HG02870 (cell line): Measurements from ENCODE around the gene REPS1.

Experiments
- ATAC-seq: cut with Tn5 transposase; IDR thresholded peaks from one replicate; pipeline ENCODE4 v1.9.1; 2021; ENCODE audit warnings: mild to moderate bottlenecking, moderate library complexity; ENCODE audit not compliant: unreplicated experiment

REPS1 gene

DNA sequence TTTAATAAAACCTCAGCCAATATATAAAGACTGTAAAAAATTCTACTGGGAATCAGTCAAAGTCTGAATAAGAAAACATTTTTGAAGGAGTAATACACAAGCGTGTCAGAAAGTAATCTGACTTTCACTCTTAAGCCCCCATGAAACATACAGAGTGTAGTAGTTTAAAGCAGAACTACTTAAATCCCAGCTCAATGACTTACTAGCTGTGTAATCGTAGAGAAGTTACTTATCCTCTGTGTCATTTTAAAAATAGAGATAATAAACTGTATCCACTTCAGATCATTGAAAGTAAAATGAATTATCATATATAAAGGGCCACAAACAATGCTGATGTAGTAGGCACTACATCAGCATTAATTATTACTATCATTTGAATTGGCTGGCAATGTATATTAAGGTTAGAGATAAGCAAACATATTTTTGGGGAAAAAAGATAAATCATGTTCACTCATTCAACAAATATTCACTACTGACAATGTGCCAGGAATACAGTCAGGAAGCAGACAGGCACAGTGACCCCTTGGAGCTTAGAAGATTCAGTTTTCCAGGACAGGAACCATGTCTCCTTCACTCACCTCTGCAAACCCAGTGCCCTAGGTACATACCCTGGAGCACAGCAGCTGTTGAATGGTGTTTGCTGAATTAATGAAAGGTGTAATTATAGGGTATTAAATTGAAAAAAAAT is 14.4 kb downstream of the REPS1 start:
- ATAC-seq, result no peak

DNA sequence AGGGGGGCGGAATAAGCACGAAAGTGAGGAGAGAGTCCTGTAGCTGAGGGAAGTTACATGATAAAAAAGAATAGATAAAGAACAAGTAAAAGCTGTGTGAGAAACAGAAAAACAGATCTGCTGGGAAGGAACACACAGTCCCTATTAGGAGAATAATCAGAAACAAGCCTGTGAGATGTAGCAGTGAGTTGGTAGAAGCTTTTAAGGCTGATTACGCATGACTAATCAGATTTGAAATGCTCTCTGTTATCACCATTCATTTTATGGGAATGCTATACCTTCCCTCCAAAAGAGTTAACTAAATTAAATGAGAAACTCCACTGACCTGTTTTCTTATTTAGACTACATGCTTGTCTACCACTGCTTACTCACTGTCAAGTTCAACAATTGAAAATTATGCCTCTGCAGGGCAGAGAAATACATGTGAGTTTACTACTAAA is 15.8 kb downstream of the REPS1 start:
- no peak for ATAC-seq

DNA sequence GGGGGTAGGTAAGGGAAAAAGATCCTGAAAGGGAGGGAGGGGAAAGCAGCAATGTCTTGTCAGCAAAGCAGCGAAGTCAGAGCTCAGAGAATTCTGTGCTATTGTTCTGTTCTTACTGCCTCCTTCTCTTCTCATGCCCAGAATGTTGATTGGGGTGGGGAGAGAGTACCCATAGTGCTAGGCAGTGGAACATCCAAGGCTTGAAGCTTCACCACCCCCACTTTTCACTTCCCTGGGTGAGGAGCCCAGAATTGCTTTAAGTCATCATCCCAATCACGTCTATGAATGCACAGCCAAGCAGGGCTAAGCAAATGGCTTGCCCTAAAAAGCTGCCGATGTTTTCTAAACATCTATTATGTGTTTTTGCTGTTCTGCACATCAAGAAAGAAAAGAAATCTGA is 16.5 kb downstream of the REPS1 start:
- no peak for ATAC-seq

DNA sequence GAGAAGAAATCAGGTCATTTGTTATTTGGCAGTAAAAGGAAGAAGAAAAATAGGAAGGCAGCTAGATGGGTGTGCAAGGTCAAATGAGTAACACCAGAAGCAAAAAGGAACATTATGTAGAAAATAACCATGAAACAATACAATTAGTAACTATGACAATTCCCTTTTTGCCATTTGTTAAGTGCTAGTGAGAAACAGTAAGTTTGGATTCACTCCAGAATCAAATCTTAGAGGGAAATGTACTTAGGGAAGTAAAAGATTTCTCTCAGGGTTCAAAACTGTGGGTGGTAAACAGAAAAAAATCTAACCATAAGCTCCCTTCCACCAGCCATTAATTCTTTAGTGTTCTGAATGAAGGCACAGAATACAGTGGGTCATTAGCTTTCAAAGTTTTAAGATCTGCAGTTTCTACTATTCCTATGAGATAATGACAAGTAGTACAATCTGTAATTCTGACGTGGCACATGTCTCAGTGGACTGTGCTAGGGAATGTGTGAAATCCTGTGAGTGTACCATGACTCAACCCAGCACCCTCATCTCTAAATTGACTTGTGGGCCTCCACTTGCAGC is 17.1 kb downstream of the REPS1 start:
- no peak for ATAC-seq

DNA sequence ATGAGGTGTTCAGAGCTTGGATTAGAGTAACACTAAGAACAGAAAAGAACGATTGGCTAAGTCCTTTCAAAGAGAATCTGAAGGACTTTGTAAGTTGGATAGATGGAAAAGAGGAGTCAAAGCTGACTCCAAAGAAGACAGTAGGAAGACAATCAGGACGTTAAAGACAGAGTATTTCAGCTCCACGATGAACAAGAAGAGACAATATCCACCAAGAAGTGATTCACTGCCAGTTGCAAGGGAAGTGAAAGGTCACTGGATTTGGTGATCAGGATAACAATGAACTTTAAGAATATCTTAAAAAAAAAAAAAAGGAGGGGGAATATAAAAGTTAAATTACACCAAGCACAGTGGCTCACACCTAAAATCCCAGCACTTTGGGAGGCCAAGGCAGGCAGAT is 17.9 kb downstream of the REPS1 start:
- no peak for ATAC-seq

DNA sequence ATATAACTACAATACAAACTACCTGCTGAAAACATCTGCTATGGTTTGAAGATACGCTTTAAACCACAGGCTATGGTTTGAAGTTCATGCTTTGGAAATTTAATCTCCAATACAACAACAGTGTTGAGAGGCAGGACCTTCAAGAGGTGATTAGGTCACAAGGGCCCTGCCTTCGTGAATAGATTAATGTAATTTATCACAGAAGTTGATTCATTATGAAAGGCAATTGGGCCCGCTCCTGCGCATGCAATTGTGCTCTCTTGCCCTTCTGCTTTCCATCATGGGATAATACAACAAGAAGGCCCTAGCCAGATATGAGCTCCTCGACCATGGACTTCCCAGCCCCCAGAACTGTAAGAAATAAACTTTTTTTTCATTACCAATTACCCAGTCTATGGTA is 21.2 kb downstream of the REPS1 start:
- no peak for ATAC-seq

DNA sequence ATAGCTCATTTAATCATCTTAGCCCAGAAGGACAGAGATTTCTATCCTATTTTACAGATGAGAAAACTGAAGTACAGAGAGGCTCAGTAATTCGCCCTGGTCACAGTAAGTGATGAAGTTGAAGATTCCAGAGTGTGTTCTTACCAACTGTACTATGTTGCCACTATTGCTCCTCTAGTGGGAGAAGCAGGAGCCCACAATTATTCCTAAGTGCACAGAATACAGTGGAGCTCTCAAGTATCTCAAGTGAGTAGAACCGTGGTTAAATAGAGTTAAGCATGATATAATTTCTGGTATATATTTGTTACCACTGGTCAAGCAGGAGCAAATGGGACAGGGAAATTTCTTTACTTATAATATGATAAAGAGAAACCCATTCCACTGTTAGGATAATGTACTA is 22.1 kb downstream of the REPS1 start:
- ATAC-seq, result no peak

DNA sequence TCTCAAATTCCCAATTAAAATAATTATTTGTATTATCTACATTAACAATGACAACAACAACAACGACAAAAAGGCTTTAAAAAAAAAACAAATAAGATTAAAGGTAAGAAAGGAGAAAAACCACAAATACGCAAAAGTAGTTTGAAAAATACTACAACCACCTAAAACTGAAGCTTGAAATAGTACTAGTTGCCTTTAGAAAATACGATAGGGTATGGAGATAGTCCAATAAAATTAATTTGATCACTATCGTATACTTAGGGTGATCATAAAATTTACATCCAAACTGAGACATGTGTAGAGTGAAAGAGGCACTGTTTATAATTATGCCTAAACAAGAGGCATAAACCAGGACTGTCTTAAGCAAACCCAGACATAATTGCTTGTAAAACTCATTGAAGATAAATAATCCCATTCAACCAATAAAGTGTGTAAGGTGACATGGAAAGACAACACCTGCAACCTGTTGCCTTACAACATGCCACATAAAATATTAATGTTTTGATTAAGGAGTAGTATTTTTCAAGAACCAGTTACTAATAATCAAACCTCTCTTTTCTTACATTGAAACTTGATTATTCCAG is 22.7 kb downstream of the REPS1 start:
- ATAC-seq, result no peak

DNA sequence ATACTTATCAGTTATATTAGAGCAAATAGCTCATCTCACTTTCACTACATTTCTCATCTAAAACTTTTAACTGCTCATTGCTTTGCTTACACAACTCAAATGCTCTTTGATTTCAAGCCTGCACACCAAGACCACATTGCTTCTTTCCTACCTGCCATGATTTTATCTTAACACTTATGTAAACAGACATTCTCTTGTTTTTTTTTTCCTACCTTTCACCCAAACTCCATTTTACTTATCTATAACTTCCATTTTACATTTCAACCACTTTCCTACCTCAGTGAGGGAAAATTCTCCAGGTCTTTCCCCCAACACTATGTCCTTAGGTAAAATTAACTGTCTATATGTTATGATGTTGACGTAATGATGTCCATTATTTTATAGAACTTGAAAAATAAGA is 24.0 kb downstream of the REPS1 start:
- ATAC-seq, result no peak

DNA sequence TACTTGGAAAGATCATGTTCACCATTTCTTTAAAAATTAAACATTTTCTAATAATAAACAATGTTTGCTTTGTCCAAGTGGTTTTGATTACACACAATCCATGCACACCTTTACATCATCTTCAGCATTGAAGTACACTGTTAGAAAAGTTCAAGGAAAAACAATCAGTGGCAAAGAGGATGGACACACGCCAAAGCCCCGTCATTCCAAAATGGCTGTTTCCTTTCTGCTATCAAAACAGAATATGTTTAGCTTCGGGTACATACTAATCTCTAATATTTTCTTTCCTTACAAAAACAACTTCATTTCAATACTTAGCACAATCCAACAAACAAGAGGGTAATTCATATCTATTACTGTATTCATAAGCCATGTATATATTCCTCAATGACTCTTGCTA is 24.5 kb downstream of the REPS1 start:
- ATAC-seq, result no peak

DNA sequence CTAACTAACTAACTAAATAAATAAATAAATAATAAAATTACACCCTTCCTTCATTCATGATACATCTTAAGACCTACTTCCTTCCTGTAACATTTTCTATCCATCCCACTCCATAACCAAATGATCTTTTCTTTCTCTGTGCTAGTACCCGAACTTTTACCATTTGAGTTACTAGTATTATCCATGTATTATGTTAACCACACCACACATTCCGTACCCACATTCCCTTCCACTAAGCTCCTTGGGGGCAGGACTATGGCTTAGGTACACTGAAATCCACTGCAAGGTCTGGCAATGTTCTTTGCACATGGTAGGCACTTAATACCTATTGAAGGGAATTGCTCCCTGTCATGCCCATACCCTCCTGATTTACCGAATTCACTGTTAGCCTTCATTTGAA is 24.9 kb downstream of the REPS1 start:
- ATAC-seq, result no peak

DNA sequence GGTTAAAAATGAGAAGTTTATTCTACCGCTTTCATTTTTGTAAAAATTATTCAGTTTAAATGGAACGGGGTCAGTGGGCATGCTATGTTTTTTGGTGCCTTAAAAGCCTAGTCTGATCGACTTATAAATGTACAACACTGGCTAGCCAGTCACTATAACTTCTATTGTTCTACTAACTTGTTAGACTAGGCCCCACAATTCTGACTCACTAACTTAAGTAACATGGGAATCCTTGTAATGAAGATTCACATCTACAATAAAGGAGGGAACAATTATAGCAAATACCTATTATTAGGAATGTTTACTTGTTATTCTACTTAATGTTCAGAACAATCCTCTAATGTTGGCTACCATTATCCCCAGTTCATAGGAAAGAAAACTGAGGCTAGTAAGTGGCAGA is 28.5 kb downstream of the REPS1 start:
- ATAC-seq, result no peak

DNA sequence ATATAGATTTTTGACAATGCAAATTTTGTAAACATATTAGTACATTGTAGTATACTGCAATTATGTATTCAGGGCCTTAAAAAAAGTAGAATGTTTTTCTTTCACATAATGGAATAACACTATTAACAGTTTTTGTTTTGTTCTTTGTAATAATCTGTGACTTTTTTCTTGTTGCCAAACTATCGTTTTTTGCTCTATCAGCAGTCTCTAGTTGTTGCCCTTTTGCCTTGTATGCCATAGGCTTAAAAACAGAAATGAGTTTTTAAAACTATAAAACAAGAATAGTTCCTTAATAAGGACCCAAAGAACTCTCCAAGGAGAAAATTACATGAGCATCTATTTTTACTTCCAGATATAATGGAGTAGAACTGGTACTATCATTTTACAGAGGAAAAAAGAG is 29.5 kb downstream of the REPS1 start:
- no peak for ATAC-seq

DNA sequence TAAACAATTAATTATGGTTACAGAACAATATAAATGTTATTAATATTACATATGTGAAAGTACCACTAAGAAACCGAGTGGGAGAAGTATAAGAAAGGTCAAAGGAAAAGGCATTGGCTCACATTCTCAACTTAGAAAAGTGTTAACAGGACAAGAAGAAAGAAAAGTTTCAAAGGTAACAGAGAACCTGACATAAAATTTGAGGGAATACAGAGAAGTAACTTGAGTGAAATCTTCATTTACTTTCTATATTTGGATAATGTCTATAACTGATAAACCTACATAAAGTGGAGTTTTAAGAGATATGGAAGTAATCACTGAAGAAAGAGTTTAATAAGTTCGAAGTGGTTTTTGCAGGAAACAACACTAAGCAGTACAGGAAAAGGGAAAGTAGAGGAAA is 30.1 kb downstream of the REPS1 start:
- ATAC-seq, result no peak

DNA sequence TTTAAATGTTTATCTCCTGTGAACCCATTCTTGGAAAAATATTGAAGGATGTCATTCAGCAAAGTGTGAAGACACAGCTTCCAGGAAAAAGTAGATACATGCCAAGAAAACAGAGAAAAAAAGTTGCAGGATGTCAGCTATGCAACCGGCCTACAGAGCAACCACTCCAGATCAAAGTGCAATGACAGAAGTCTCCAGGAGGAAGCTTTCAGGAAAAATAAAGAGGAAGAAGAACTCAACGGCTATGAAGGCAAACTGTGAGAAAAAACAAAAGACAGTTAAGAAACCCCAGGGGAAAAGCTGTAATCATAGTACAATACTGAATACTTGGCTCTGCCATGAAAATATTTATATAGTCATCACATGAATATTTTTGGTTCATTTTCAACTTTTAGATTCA is 30.6 kb downstream of the REPS1 start:
- ATAC-seq, result no peak

DNA sequence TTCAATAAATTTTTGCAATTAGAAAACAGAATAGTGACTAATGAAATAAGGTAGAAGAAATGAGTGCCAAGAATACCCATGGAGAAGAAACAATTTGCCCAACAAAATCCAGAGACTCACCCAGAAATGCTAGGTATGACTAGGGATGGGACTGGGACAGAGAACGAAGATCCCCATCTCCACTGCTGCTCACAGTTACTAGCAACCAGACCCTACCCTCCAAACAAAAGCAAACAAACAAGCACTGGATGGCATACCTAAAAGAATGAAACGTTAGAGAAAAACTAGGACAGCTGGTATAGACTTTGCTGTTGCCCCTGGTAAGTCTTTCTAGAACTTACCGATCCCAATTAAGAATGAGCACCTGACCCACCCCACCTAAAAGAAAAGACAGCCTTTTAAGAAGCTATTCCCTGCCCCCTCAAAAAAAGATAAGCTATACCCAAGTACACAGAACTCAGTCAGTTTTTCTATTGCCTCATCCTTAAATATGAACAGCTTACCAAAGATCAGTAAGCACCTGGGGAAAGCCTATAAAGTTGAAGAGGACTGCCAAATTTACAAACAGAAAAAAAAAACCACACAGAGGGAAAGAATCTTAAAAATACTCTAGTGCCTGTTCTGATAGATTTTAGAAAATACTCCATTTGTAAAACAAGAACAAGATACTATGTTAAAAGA is 31.7 kb downstream of the REPS1 start:
- no peak for ATAC-seq

DNA sequence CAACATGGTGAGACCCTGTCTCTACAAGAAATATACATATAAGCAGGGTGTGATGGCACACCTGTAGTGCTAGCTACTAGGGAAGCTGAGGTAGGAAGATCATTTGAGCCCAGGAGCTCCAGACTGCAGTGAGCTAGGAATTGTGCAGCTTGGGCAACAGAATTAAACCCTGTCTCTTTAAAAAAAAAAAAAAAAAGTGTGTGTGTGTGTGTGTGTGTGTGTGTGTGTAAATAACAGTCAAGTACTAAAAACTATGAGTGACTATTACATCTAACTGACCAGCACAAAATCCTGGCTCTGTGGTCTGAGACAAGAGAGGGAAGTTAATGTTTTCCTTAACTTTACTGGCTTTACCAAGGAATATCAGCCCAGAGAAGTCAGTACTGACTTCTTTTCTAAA is 32.8 kb downstream of the REPS1 start:
- no peak for ATAC-seq

DNA sequence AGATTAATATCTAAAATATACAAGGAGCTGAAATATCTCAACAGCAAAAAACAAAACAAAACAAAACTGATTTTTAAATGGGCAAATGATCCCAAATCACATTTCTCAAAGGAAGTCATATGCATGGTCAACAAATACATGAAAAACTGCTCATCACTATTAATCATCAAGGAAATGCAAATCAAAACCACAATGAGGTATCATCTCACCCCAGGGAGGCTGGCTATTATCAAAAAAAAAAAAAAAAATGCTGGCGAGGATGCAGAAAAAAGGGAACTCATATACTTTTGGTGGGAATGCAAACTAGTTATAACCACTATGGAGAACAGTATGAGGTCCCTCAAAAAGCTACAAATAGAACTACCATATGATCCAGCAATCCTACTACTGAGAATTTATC is 34.6 kb downstream of the REPS1 start:
- no peak for ATAC-seq

DNA sequence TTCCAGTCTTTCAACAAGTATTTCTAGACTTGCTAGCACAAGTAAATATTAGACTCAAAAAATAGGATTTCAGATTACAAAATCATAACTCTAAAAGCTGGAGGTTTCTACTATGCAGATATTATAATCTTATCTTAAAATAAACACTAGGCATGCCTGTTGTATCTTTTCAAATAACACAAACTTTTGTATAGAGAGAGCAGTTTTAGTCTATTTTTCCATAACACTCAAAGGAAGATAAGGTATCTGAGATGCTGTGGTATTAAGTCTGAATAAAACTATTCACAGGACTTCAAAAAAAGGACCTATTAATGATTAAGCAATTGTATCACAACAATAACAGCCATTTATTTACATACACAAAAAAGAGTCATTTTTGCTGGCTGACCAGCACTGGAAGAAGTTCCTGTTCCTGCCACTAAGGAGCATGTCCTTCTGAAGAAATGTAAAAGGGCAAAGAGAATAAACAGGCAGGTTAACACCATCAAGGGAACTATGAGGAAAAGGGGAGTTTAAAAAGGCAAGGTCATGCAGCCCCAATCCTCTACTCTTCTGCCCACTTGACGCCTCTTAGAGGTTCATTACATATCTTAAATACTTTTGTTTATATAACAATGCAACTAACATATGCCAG is 39.4 kb downstream of the REPS1 start:
- no peak for ATAC-seq

DNA sequence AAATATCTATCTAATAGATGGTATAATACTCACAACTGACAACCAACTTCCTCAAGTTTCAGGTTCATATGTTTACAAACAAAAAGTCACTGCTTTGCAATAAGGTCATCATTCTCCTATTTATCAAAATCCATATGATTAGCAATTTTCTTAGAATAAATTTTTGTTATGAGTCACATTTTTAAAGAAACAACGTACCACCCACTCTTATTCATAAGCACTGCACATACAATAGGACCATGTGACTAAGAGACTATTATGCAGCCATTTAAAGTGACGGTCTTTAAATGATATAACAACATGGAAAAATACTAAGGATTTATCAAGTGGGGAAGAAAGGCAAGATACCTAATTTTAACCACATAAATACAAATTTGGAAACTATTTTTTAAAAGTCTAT is 40.0 kb downstream of the REPS1 start:
- ATAC-seq, result no peak

DNA sequence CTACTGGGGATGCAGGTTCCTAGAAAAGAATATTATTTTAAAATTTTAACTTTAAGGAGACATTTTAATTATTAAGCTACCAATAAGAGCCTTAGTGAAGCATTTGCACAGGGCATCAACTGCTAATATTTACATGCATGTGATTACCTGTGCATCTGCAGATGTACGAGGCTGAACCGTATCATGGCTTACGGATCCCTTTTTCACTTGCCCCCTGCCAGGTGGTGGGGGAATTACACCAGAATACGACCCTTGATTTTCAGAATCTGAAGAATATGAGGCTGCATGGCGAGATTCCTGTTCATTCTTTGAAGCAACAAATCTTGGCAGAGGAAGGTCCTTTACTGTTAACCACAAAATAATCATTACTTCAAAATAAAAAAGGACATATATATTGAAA is 42.7 kb downstream of the REPS1 start:
- ATAC-seq, result no peak

DNA sequence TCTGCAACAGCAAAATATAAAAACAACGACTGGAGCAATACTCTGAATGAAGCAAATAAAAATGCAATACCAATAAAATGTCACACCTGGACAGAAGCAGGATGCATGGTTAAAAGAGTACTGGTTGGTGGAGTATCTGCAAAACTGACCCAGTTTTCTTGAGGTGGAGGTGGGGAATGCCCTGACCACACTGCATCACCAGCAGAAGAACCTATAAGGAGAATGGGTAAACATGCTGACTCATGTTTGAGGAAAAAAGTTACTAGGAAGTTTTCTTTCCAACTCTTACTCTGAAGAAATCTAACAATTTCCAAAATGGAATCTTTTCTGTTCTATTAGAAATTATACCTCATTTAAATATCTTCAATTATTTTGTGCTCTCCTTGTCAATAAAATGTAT is 43.6 kb downstream of the REPS1 start:
- ATAC-seq, result peak; percentile 59
